WERI-Rb-1 (cell line): ENCODE results near the gene RICTOR.

ENCODE experiments used
- DNase-seq: peaks from one replicate; pipeline ENCODE4 v3.0.0-alpha.2; 2020
- H3K27ac ChIP-seq: fragments of 250-450 bp; sonication (Bioruptor Pico); 2 replicates; pipeline ENCODE4 v1.5.1; 2020; ENCODE audit warnings: mild to moderate bottlenecking, moderate library complexity
- H3K27me3 ChIP-seq: fragments of 250-450 bp; sonication (Bioruptor Pico); 2 replicates; pipeline ENCODE4 v1.5.1; 2021; ENCODE audit warnings: mild to moderate bottlenecking, low read depth, moderate library complexity; ENCODE audit not compliant: insufficient read depth, severe bottlenecking
- H3K36me3 ChIP-seq: fragments of 250-450 bp; sonication (Bioruptor Pico); 2 replicates; pipeline ENCODE4 v1.5.1; 2020; ENCODE audit warnings: mild to moderate bottlenecking, moderate library complexity
- H3K4me3 ChIP-seq: 2 replicates; pipeline ENCODE4 v1.5.1; 2011; ENCODE audit warnings: low read depth, mild to moderate bottlenecking, control low read depth, low read length
- H3K9me3 ChIP-seq: fragments of 250-450 bp; sonication (Bioruptor Pico); 2 replicates; pipeline ENCODE4 v1.5.1; 2021; ENCODE audit warnings: mild to moderate bottlenecking, moderate library complexity; ENCODE audit not compliant: severe bottlenecking
- CTCF ChIP-seq: IDR thresholded peaks from 2 replicates; pipeline ENCODE4 v1.5.1; 2011; ENCODE audit warnings: low read depth, mild to moderate bottlenecking, control low read depth, inconsistent platforms, low read length

RICTOR gene

GRCh38 chr5:38938973-38939372 lies 135.2 kb downstream of the RICTOR start:
- Histone ChIP-seq H3K9me3 (no peaks in the 10 kb centered on the region), H3K36me3 (peaks cover 11% of the 10 kb centered on the region), H3K27me3 (no peaks in the 10 kb centered on the region), H3K27ac (no peak overlapping the region), H3K4me3 (no peak overlapping the region)
- no peak for DNase-seq
- no peak for TF ChIP-seq CTCF

- H3K9me3 ChIP-seq: no peaks in the 10 kb centered on the region
- DNase-seq: no peak
- H3K4me3 ChIP-seq: no peak overlapping the region
- no peak for TF ChIP-seq CTCF
- H3K36me3 ChIP-seq: peaks cover 10% of the 10 kb centered on the region
- no peaks in the 10 kb centered on the region for H3K27me3 ChIP-seq
- no peak overlapping the region for H3K27ac ChIP-seq
These were observed 135.8 kb downstream of the RICTOR start for GRCh38 chr5:38938424-38938823.

- Histone ChIP-seq H3K4me3 (no peak overlapping the region), H3K9me3 (no peaks in the 10 kb centered on the region), H3K27ac (no peak overlapping the region), H3K36me3 (peaks cover 6% of the 10 kb centered on the region; the same call in 1 of the 2 replicates), H3K27me3 (no peaks in the 10 kb centered on the region)
- DNase-seq: no peak
- no peak for TF ChIP-seq CTCF
These were observed 137.9 kb downstream of the RICTOR start for GRCh38 chr5:38936269-38936668.

- no peak for TF ChIP-seq CTCF
- H3K36me3 ChIP-seq: peaks cover 3% of the 10 kb centered on the region; the same call in 1 of the 2 replicates
- DNase-seq: no peak
- H3K4me3 ChIP-seq: no peak overlapping the region
- no peak overlapping the region for H3K27ac ChIP-seq
- H3K9me3 ChIP-seq: no peaks in the 10 kb centered on the region
- no peaks in the 10 kb centered on the region for H3K27me3 ChIP-seq
These were observed 138.8 kb downstream of the RICTOR start for GRCh38 chr5:38935437-38935836.

- no peak for TF ChIP-seq CTCF
- DNase-seq: no peak
- Histone ChIP-seq H3K9me3 (no peaks in the 10 kb centered on the region), H3K36me3 (no peaks in the 10 kb centered on the region; the same call in 1 of the 2 replicates), H3K4me3 (no peak overlapping the region), H3K27me3 (no peaks in the 10 kb centered on the region), H3K27ac (no peak overlapping the region)
These were observed 141.3 kb downstream of the RICTOR start for GRCh38 chr5:38932854-38933408.

GRCh38 chr5:38931731-38932130 lies 142.5 kb downstream of the RICTOR start:
- H3K27me3 ChIP-seq: no peaks in the 10 kb centered on the region
- no peak overlapping the region for H3K4me3 ChIP-seq
- H3K9me3 ChIP-seq: no peaks in the 10 kb centered on the region
- H3K27ac ChIP-seq: no peak overlapping the region
- no peaks in the 10 kb centered on the region; the same call in 1 of the 2 replicates for H3K36me3 ChIP-seq
- no peak for DNase-seq
- no peak for TF ChIP-seq CTCF
